Brain microvascular endothelial cell (primary cell): Measurements from ENCODE around the gene NME9.

ENCODE experiments used
- DNase-seq: peaks from one replicate; pipeline ENCODE4 v3.0.0-alpha.2; 2020
- H3K27ac ChIP-seq: fragments of 250-450 bp; sonication (Bioruptor Pico); 2 replicates; pipeline ENCODE4 v1.5.1; 2020; ENCODE audit warnings: mild to moderate bottlenecking, moderate library complexity
- H3K27me3 ChIP-seq: fragments of 250-450 bp; sonication (Bioruptor Pico); replicated peaks from 2 replicates; pipeline ENCODE4 v1.5.1; 2020; ENCODE audit warnings: mild to moderate bottlenecking
- H3K36me3 ChIP-seq: fragments of 250-450 bp; sonication (Bioruptor Pico); replicated peaks from 2 replicates; pipeline ENCODE4 v1.5.1; 2020; ENCODE audit warnings: mild to moderate bottlenecking
- H3K4me3 ChIP-seq: 2 replicates; pipeline ENCODE4 v1.5.1; 2011; ENCODE audit warnings: low read depth, mild to moderate bottlenecking, control low read depth, low read length, moderate library complexity
- CTCF ChIP-seq: IDR thresholded peaks from 2 replicates; pipeline ENCODE4 v1.5.1; 2011; ENCODE audit warnings: low read depth, mild to moderate bottlenecking, moderate library complexity, low read length, control low read depth, inconsistent platforms; ENCODE audit errors: missing control alignments
- in situ Hi-C: cut with HindIII; loops from 2 replicates; pipeline ENCODE4 v1.10.0; 2017; ENCODE audit warnings: low sequenced_read_pairs, low pct_ligation_motif_present

The NME9 gene

GRCh38 chr3:138354376-138354775 is 24.7 kb upstream of the NME9 start:
- Histone ChIP-seq H3K27me3 (no peaks in the 10 kb centered on the region), H3K27ac (no peak overlapping the region), H3K4me3 (no peak overlapping the region), H3K36me3 (no peaks in the 10 kb centered on the region)
- DNase-seq, result no peak
- in situ Hi-C loops, result no loop called here
- TF ChIP-seq CTCF, result no peak

GRCh38 chr3:138351916-138352550 is 22.4 kb upstream of the NME9 start:
- Histone ChIP-seq H3K27ac (no peak overlapping the region), H3K36me3 (no peaks in the 10 kb centered on the region), H3K27me3 (no peaks in the 10 kb centered on the region), H3K4me3 (no peak overlapping the region)
- no peak for DNase-seq
- TF ChIP-seq CTCF, result no peak
- in situ Hi-C loops, result no loop called here

- H3K4me3 ChIP-seq, result no peak overlapping the region
- no peaks in the 10 kb centered on the region for H3K36me3 ChIP-seq
- TF ChIP-seq CTCF, result no peak
- no peaks in the 10 kb centered on the region for H3K27me3 ChIP-seq
- no peak for DNase-seq
- in situ Hi-C loops, result no loop called here
- no peak overlapping the region for H3K27ac ChIP-seq
These were observed 21.5 kb upstream of the NME9 start for GRCh38 chr3:138351151-138351550.

GRCh38 chr3:138349926-138350665 is 20.4 kb upstream of the NME9 start:
- no peak for TF ChIP-seq CTCF
- H3K27ac ChIP-seq, result no peak overlapping the region
- no peak for DNase-seq
- H3K36me3 ChIP-seq, result no peaks in the 10 kb centered on the region
- no peaks in the 10 kb centered on the region for H3K27me3 ChIP-seq
- in situ Hi-C loops, result no loop called here
- H3K4me3 ChIP-seq, result peak overlapping the region; percentile 70

- peak overlapping the region; percentile 37 for H3K27ac ChIP-seq
- TF ChIP-seq CTCF, result peak; percentile 1
- H3K4me3 ChIP-seq, result peak overlapping the region; percentile 70
- no peaks in the 10 kb centered on the region for H3K27me3 ChIP-seq
- H3K36me3 ChIP-seq, result no peaks in the 10 kb centered on the region
- in situ Hi-C loops, result no loop called here
- no peak for DNase-seq
These were observed 19.4 kb upstream of the NME9 start for GRCh38 chr3:138348754-138349739.
